Endodermal cell (in vitro differentiated cells): ENCODE results near the gene TST. TPM values are rescaled to one million over a fixed set of nuclear protein-coding genes. Genes with fewer than 3 reads are reported as not detected.
A peak's percentile ranks its signal among the peaks of the same experiment; 100 is the strongest.

Experiments
- DNase-seq: peaks from one replicate; pipeline ENCODE4 v3.0.0-alpha.2; 2017
- H3K27ac ChIP-seq: 2 replicates; pipeline ENCODE4 v1.5.1; 2013; ENCODE audit warnings: mild to moderate bottlenecking, low read depth, low read length, moderate library complexity
- H3K27me3 ChIP-seq: 2 replicates; pipeline ENCODE4 v1.6.1; 2013; ENCODE audit warnings: mild to moderate bottlenecking, low read length, moderate library complexity; ENCODE audit not compliant: insufficient read depth, control insufficient read depth, poor library complexity, severe bottlenecking
- H3K36me3 ChIP-seq: 2 replicates; pipeline ENCODE4 v1.7.0; 2013; ENCODE audit warnings: mild to moderate bottlenecking, low read length, moderate library complexity; ENCODE audit not compliant: control insufficient read depth, insufficient read depth
- H3K4me1 ChIP-seq: one replicate; pipeline ENCODE4 v1.7.0; 2013; ENCODE audit warnings: low read length; ENCODE audit not compliant: control insufficient read depth, insufficient read depth
- H3K4me3 ChIP-seq: 2 replicates; pipeline ENCODE4 v1.5.1; 2013; ENCODE audit warnings: mild to moderate bottlenecking, low read length, moderate library complexity
- H3K9ac ChIP-seq: 2 replicates; pipeline ENCODE4 v1.6.1; 2013; ENCODE audit warnings: mild to moderate bottlenecking, low read length, moderate library complexity; ENCODE audit not compliant: poor library complexity, severe bottlenecking; ENCODE audit errors: extremely low read depth
- H3K9me3 ChIP-seq: 2 replicates; pipeline ENCODE4 v1.6.1; 2013; ENCODE audit warnings: mild to moderate bottlenecking, low read length, moderate library complexity; ENCODE audit not compliant: control insufficient read depth
- H3K27ac Mint-ChIP-seq: 2 replicates; pipeline ENCODE4 v1.8.0; 2020; ENCODE audit warnings: mixed read lengths
- H3K27me3 Mint-ChIP-seq: 2 replicates; pipeline ENCODE4 v1.8.0; 2021; ENCODE audit warnings: mild to moderate bottlenecking, mixed read lengths; ENCODE audit not compliant: insufficient read depth
- H3K36me3 Mint-ChIP-seq: 2 replicates; pipeline ENCODE4 v1.8.0; 2020; ENCODE audit warnings: low read depth, mixed read lengths
- H3K4me1 Mint-ChIP-seq: 2 replicates; pipeline ENCODE4 v1.8.0; 2020; ENCODE audit warnings: mixed read lengths
- H3K4me3 Mint-ChIP-seq: 2 replicates; pipeline ENCODE4 v1.8.0; 2020; ENCODE audit warnings: mild to moderate bottlenecking, moderate library complexity, mixed read lengths
- H3K9me3 Mint-ChIP-seq: 2 replicates; pipeline ENCODE4 v1.8.0; 2020; ENCODE audit warnings: mild to moderate bottlenecking, mixed read lengths
- CTCF ChIP-seq: fragments of 200-600 bp; sonication (generic); conservative IDR thresholded peaks from 2 replicates; pipeline ENCODE4 v1.5.0; 2021; ENCODE audit warnings: antibody characterized with exemption, mild to moderate bottlenecking
- WGBS, 2 experiments: methylation state at CpG; one replicate each; pipeline versions ENCODE4 v1.1.5 to v1.1.7; 2013; ENCODE audit warnings: missing lambda C conversion rate in 2 of 2, mixed read lengths in 1 of 2; ENCODE audit not compliant: insufficient coverage in 1 of 2, insufficient read length in 1 of 2; 5-methylcytosine and 5-hydroxymethylcytosine counted together
- total RNA-seq, 2 donors: library from RNA; stranded (reverse); fragmentation: NEBNext Ultra II Directional in 1 of 2; extraction: Animal tissue kit (Norgen Biotek cat#: 25700) in 1 of 2; gene quantifications; 2 replicates in 1 of 2; 3 replicates in 1 of 2; pipeline ENCODE4 v1.2.1, GENCODE V29; 2021

The TST gene
- total RNA-seq, 2 donors from 2014 or later = 38.2 to 48.3 TPM

GRCh38 chr22:37045958-37046357 lies 26.7 kb upstream of the TST start:
- WGBS, 2 experiments = 26 to 42% methylated on average over 3 of the region's 4 CpGs
- H3K4me1 Mint-ChIP-seq = no peaks in the 10 kb centered on the region
- H3K9ac ChIP-seq = no peak overlapping the region
- H3K27ac Mint-ChIP-seq = no peak overlapping the region
- no peak overlapping the region for H3K4me3 Mint-ChIP-seq
- no peaks in the 10 kb centered on the region for H3K4me1 ChIP-seq
- H3K9me3 ChIP-seq = no peaks in the 10 kb centered on the region
- no peaks in the 10 kb centered on the region for H3K36me3 ChIP-seq
- no peaks in the 10 kb centered on the region for H3K36me3 Mint-ChIP-seq
- no peak overlapping the region for H3K27ac ChIP-seq
- no peaks in the 10 kb centered on the region for H3K9me3 Mint-ChIP-seq
- DNase-seq = peak; percentile 62
- H3K27me3 ChIP-seq = no peaks in the 10 kb centered on the region
- TF ChIP-seq CTCF = peak; percentile 86
- no peak overlapping the region for H3K4me3 ChIP-seq
- H3K27me3 Mint-ChIP-seq = peaks cover 10% of the 10 kb centered on the region

DNA sequence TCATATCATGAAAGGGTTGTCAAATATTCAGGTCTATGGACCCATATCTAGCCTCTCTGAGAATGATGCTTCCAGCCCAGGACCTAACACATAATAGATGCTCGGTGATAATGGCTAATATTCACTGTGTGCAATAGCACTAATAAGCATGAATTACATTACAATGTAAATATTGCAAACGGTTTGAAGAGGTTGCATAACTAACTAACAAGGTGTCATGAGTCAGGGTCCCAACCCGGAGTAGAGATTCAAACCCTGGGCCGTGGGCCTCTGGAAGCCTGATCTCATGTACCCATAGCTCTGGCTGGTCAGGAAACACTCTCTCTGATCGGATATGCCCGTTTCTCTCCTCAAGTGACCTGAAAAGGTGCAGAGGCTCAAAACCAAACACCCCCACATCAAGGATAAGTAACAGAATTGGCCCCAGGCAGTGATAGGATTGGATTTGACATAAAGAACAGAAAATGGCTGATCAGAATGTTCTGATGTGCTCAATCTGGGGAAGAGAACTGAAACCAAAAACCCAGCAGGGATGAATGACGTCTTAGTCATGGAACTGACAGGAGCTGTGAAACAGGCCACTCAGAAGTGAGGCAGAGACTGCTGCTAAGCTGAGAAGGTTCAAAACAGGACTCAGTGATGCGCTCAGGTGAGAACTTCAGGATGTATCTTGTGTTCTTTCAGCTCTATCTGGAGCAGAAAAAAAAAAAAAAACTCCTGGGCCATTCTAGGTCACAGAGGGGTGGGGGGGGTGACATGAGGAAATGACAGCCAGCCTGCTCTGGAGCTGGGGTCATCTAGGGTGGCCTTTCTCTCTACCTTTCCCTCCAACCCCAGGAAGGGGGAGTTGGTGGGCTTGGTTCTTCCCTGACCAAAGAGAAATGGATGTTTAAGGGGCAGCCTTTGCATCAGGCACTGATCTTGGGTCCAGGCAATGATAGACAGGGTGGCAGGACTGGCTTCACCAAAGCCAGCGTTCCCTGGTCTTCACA lies 25.7 kb upstream of the TST start:
- no peak overlapping the region for H3K27ac Mint-ChIP-seq
- no peaks in the 10 kb centered on the region for H3K27me3 ChIP-seq
- 87% methylated on average over 4 to 9 of the region's 9 CpGs for WGBS, 2 experiments
- no peak overlapping the region for H3K9ac ChIP-seq
- H3K36me3 ChIP-seq = no peaks in the 10 kb centered on the region
- no peak for DNase-seq
- no peaks in the 10 kb centered on the region for H3K4me1 ChIP-seq
- H3K4me3 ChIP-seq = no peak overlapping the region
- peaks cover 4% of the 10 kb centered on the region for H3K27me3 Mint-ChIP-seq
- H3K36me3 Mint-ChIP-seq = no peaks in the 10 kb centered on the region
- H3K4me3 Mint-ChIP-seq = no peak overlapping the region
- no peaks in the 10 kb centered on the region for H3K9me3 ChIP-seq
- H3K4me1 Mint-ChIP-seq = no peaks in the 10 kb centered on the region
- H3K9me3 Mint-ChIP-seq = no peaks in the 10 kb centered on the region
- no peak for TF ChIP-seq CTCF
- H3K27ac ChIP-seq = no peak overlapping the region

- 75 to 85% methylated on average over 8 to 16 of the region's 17 CpGs for WGBS, 2 experiments
- no peaks in the 10 kb centered on the region for H3K9me3 Mint-ChIP-seq
- H3K4me1 Mint-ChIP-seq = no peaks in the 10 kb centered on the region
- H3K27ac ChIP-seq = no peak overlapping the region
- H3K4me3 Mint-ChIP-seq = no peak overlapping the region
- H3K27ac Mint-ChIP-seq = no peak overlapping the region
- no peaks in the 10 kb centered on the region for H3K4me1 ChIP-seq
- H3K9me3 ChIP-seq = no peaks in the 10 kb centered on the region
- TF ChIP-seq CTCF = peak; percentile 73
- no peak overlapping the region for H3K9ac ChIP-seq
- no peaks in the 10 kb centered on the region for H3K27me3 ChIP-seq
- peak; percentile 77 for DNase-seq
- H3K27me3 Mint-ChIP-seq = peaks cover 2% of the 10 kb centered on the region
- H3K36me3 ChIP-seq = no peaks in the 10 kb centered on the region
- H3K4me3 ChIP-seq = no peak overlapping the region
- H3K36me3 Mint-ChIP-seq = no peaks in the 10 kb centered on the region
Observed at GRCh38 chr22:37043828-37044538, 24.7 kb upstream of the TST start.
